CD4-positive, alpha-beta memory T cell (primary cell): ENCODE results near the gene MTUS2. TPM values are rescaled to one million over a fixed set of nuclear protein-coding genes. Genes with fewer than 3 reads are reported as not detected.

Source experiments
- CTCF ChIA-PET: fragments of 350-600 bp; sonication (Branson Sonifier 250); formaldehyde crosslinking; loops from one replicate; lab custom pipeline; 2021; ENCODE audit warnings: inconsistent platforms; ENCODE audit not compliant: partially characterized antibody; lab: Charles Lee
- POLR2A ChIA-PET: fragments of 350-600 bp; sonication (Branson Sonifier 250); formaldehyde crosslinking; loops from one replicate; lab custom pipeline; 2021; ENCODE audit not compliant: partially characterized antibody; lab: Charles Lee
- DNase-seq, 5 donors: peaks; one replicate each; pipeline versions ENCODE4 v3.0.0 to v3.0.0-alpha.2; 2020 to 2022; ENCODE audit warnings: mixed read lengths in 1 of 5
- H3K27ac ChIP-seq: one replicate; pipeline ENCODE4 v1.7.0; 2013; ENCODE audit warnings: low read depth, low read length
- H3K27me3 ChIP-seq: 2 replicates; pipeline ENCODE4 v1.7.0; 2013; ENCODE audit warnings: mild to moderate bottlenecking, low read length, moderate library complexity; ENCODE audit not compliant: insufficient read depth
- H3K36me3 ChIP-seq: 2 replicates; pipeline ENCODE4 v1.7.0; 2013; ENCODE audit warnings: mild to moderate bottlenecking, low read length, moderate library complexity; ENCODE audit not compliant: insufficient read depth
- H3K4me1 ChIP-seq: 2 replicates; pipeline ENCODE4 v1.7.0; 2013; ENCODE audit warnings: mild to moderate bottlenecking, low read length, moderate library complexity; ENCODE audit not compliant: insufficient read depth
- H3K4me3 ChIP-seq, 2 donors: one replicate each; pipeline ENCODE4 v1.7.0; 2013; ENCODE audit warnings: low read length in 2 of 2, mild to moderate bottlenecking in 1 of 2
- H3K9me3 ChIP-seq, 2 donors: one replicate each; pipeline ENCODE4 v1.7.0; 2013; ENCODE audit warnings: low read length in 2 of 2, control low read depth in 1 of 2; ENCODE audit not compliant: control insufficient read depth in 1 of 2
- H3K27ac Mint-ChIP-seq, 7 donors: one replicate each; pipeline ENCODE4 v1.8.0; 2020 to 2021; ENCODE audit warnings: mixed read lengths in 7 of 7, mild to moderate bottlenecking in 6 of 7, inconsistent platforms in 3 of 7, moderate library complexity in 3 of 7
- H3K27me3 Mint-ChIP-seq, 2 donors: one replicate each; pipeline ENCODE4 v1.8.0; 2020 to 2021; ENCODE audit warnings: mixed read lengths in 2 of 2
- H3K36me3 Mint-ChIP-seq, 2 donors: one replicate each; pipeline ENCODE4 v1.8.0; 2020 to 2021; ENCODE audit warnings: mixed read lengths in 2 of 2, inconsistent platforms in 1 of 2, mild to moderate bottlenecking in 1 of 2
- H3K4me1 Mint-ChIP-seq, 4 donors: one replicate each; pipeline ENCODE4 v1.8.0; 2020 to 2021; ENCODE audit warnings: mixed read lengths in 4 of 4, mild to moderate bottlenecking in 1 of 4
- H3K4me3 Mint-ChIP-seq, 8 donors: one replicate each; pipeline ENCODE4 v1.8.0; 2020 to 2021; ENCODE audit warnings: mixed read lengths in 8 of 8, mild to moderate bottlenecking in 7 of 8, moderate library complexity in 6 of 8, inconsistent platforms in 3 of 8
- H3K9me3 Mint-ChIP-seq, 8 donors: one replicate each; pipeline ENCODE4 v1.8.0; 2020 to 2021; ENCODE audit warnings: mixed read lengths in 8 of 8, mild to moderate bottlenecking in 5 of 8, inconsistent platforms in 3 of 8, moderate library complexity in 1 of 8
- intact Hi-C: fragments of 100-400 bp; cut with micrococcal nuclease; formaldehyde crosslinking; loops from one replicate; pipeline ENCODE4 v1.15.1; 2023
- polyA plus RNA-seq, 2 donors: library from polyadenylated mRNA; unstranded; fragments of 300-500 nt; fragmentation: Illumina TruSeq; gene quantifications; one replicate each; pipeline ENCODE4 v1.2.3, GENCODE V29; 2021
- total RNA-seq, 2 experiments: library from RNA; stranded (reverse); gene quantifications; one replicate each; pipeline ENCODE4 v1.2.3, GENCODE V29; 2021

The MTUS2 gene
- total and polyA plus RNA-seq, 4 experiments from 2014 or later: 0.12 to 1.1 (median 0.60) TPM

DNA sequence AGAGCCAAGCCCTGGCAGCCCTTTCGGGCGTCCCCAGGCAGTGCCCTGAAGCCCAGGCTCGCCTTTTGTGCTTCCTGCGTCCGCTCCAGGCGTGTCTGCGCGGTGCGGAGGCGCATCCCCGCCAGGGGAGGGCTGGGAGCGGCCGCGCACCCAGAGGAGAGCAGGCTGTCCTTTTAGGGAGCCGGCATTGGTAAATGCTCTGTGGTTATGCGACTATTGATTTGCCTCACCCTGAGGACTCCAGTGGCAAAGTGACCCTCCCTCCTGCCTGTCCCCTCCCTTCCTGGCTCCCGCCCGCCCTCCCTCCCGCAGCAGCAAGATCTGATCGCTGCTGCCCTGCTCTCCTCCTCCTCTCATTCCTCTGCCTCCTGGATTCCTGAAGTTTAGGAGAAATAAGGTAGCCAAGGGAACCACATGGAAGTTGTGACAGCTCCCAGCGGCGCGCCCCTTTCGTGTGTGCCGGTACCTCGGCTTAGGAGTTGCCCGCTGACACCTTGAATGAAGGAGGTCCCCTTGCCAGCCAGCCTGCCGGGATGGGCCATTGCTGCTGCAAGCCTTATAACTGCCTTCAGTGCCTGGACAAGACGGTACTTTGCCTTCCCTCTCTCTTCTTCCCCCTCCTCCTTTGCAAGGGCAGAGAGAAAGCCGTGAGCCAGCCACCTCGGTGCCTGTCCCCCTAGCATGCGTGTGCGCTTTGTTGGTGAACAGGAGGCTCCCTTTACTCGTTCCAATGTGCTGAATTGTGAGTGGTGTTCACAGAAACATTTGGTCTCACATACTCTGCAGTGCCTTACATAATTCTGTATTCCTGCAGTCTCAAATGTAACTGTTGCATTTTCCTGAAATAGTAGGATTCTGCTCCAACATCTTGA is 608.4 kb downstream of the MTUS2 start:
- peaks cover 28 to 31% of the 10 kb centered on the region in 2 donors for H3K27me3 Mint-ChIP-seq
- H3K27ac Mint-ChIP-seq: no peak overlapping the region
- H3K36me3 Mint-ChIP-seq: no peaks in the 10 kb centered on the region
- ChIA-PET POLR2A (no interaction called here), CTCF (no interaction called here)
- no peak for DNase-seq
- peaks cover 2 to 8% (median 4%) of the 10 kb centered on the region in 4 donors for H3K4me1 Mint-ChIP-seq
- no peaks in the 10 kb centered on the region for H3K9me3 ChIP-seq
- peak overlapping the region in 1 of 8 donors; percentile 45 for H3K4me3 Mint-ChIP-seq
- no peaks in the 10 kb centered on the region for H3K36me3 ChIP-seq
- H3K27ac ChIP-seq: no peak overlapping the region
- H3K4me1 ChIP-seq: no peaks in the 10 kb centered on the region
- peaks cover 0 to 2% (median 0%) of the 10 kb centered on the region in 8 donors for H3K9me3 Mint-ChIP-seq
- intact Hi-C loops: no loop called here
- peaks cover 14% of the 10 kb centered on the region for H3K27me3 ChIP-seq
- no peak overlapping the region for H3K4me3 ChIP-seq

DNA sequence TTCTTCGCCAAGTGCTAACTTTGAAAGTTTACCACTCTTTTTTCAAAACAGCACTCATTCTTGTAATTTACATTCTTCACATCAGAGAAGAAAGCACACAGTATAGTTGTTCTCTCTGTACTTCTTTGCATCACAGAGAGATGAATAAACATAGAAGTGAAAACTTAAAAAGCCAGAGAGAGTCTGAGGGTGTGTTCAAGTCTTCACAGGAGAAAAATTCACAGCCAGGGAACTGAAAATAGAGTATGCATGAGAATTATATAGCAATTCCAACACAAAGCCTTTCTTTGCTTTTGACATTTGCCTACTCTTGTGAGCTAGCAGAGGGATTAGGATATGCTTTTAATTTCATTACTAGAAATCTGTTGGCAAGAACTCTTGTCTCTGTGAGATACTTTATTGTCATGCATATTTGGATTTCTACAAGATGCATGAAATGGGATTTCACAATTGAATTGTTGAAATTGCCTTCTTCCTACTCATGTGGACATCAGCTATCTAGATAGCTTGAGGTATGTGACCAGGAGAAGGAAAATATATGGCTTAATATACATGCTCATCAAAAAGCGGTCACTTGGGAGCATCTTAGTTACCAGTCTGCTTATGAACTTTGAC is 609.3 kb downstream of the MTUS2 start:
- Histone ChIP-seq H3K9me3 (no peaks in the 10 kb centered on the region), H3K27ac (no peak overlapping the region), H3K27me3 (peaks cover 14% of the 10 kb centered on the region), H3K4me3 (no peak overlapping the region), H3K4me1 (no peaks in the 10 kb centered on the region), H3K36me3 (no peaks in the 10 kb centered on the region)
- Mint-ChIP-seq H3K27me3 (peaks cover 28 to 31% of the 10 kb centered on the region in 2 donors), H3K4me1 (peaks cover 2 to 8% (median 4%) of the 10 kb centered on the region in 4 donors), H3K27ac (no peak overlapping the region), H3K9me3 (peaks cover 0 to 2% (median 0%) of the 10 kb centered on the region in 8 donors), H3K4me3 (no peak overlapping the region), H3K36me3 (no peaks in the 10 kb centered on the region)
- no peak for DNase-seq
- intact Hi-C loops: no loop called here
- ChIA-PET POLR2A (no interaction called here), CTCF (no interaction called here)

- Mint-ChIP-seq H3K36me3 (no peaks in the 10 kb centered on the region), H3K27me3 (peaks cover 11 to 15% of the 10 kb centered on the region in 2 donors), H3K27ac (no peak overlapping the region), H3K4me1 (no peaks in the 10 kb centered on the region), H3K4me3 (no peak overlapping the region), H3K9me3 (peaks cover 0 to 2% (median 0%) of the 10 kb centered on the region in 8 donors)
- intact Hi-C loops: no loop called here
- no peak for DNase-seq
- Histone ChIP-seq H3K4me1 (no peaks in the 10 kb centered on the region), H3K9me3 (no peaks in the 10 kb centered on the region), H3K36me3 (no peaks in the 10 kb centered on the region), H3K27me3 (peaks cover 2% of the 10 kb centered on the region), H3K27ac (no peak overlapping the region), H3K4me3 (no peak overlapping the region)
- ChIA-PET POLR2A (no interaction called here), CTCF (no interaction called here)
These were observed 614.2 kb downstream of the MTUS2 start for GRCh38 chr13:29434217-29434945.

DNA sequence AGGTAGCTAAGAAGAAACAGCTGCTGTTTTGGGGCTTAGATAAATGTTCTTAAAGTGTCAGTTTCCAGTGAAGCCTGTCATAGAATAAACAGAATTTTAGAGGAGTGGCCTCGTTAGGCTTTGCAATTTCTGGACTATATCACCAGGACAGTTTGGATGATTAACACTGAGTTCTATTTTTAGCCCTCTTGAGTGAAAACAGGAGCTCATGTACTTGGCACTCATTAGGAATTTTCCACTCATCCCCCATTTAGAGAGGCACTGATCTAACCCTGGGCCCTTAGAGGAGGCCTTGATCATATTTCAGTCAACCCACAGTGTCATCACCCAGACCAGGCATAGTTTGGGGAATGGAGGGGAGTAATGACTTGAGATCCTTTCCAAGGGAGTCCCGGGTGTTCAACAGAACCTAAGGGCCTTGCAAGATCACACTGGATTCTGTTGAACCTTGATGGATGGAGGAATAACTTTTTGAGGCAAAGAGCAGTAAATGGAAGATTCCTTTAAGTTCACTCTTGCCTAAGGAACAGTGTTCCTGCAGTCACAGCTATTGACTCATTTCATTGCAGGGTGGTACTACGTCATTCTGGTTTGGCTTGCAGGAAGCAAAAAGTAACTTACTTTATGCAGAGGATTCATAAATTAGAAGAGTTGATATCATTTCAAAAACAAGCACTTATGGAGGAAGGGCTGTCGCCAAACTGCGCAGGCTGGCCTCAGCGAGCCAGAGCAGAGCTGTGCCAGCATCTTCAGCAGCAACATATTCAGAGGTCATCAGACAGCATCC is 615.2 kb downstream of the MTUS2 start:
- H3K4me3 ChIP-seq: no peak overlapping the region
- H3K27me3 ChIP-seq: no peaks in the 10 kb centered on the region
- CTCF ChIA-PET: no interaction called here
- Mint-ChIP-seq H3K36me3 (no peaks in the 10 kb centered on the region), H3K9me3 (peaks cover 0 to 2% (median 0%) of the 10 kb centered on the region in 8 donors), H3K27ac (no peak overlapping the region), H3K4me1 (no peaks in the 10 kb centered on the region), H3K27me3 (peaks cover 8 to 15% of the 10 kb centered on the region in 2 donors), H3K4me3 (no peak overlapping the region)
- no peak for DNase-seq
- no peaks in the 10 kb centered on the region for H3K9me3 ChIP-seq
- no peak overlapping the region for H3K27ac ChIP-seq
- intact Hi-C loops: no loop called here
- no peaks in the 10 kb centered on the region for H3K4me1 ChIP-seq
- POLR2A ChIA-PET: no interaction called here
- H3K36me3 ChIP-seq: no peaks in the 10 kb centered on the region

GRCh38 chr13:29436291-29436690 is 616.2 kb downstream of the MTUS2 start:
- H3K4me1 Mint-ChIP-seq: no peaks in the 10 kb centered on the region
- Histone ChIP-seq H3K4me3 (no peak overlapping the region), H3K27me3 (no peaks in the 10 kb centered on the region), H3K4me1 (no peaks in the 10 kb centered on the region), H3K9me3 (no peaks in the 10 kb centered on the region), H3K36me3 (no peaks in the 10 kb centered on the region), H3K27ac (no peak overlapping the region)
- ChIA-PET POLR2A (no interaction called here), CTCF (no interaction called here)
- no peak overlapping the region for H3K27ac Mint-ChIP-seq
- H3K9me3 Mint-ChIP-seq: peaks cover 0 to 2% (median 0%) of the 10 kb centered on the region in 8 donors
- intact Hi-C loops: no loop called here
- H3K36me3 Mint-ChIP-seq: no peaks in the 10 kb centered on the region
- DNase-seq: no peak
- H3K4me3 Mint-ChIP-seq: no peak overlapping the region
- peaks cover 8 to 13% of the 10 kb centered on the region in 2 donors for H3K27me3 Mint-ChIP-seq

DNA sequence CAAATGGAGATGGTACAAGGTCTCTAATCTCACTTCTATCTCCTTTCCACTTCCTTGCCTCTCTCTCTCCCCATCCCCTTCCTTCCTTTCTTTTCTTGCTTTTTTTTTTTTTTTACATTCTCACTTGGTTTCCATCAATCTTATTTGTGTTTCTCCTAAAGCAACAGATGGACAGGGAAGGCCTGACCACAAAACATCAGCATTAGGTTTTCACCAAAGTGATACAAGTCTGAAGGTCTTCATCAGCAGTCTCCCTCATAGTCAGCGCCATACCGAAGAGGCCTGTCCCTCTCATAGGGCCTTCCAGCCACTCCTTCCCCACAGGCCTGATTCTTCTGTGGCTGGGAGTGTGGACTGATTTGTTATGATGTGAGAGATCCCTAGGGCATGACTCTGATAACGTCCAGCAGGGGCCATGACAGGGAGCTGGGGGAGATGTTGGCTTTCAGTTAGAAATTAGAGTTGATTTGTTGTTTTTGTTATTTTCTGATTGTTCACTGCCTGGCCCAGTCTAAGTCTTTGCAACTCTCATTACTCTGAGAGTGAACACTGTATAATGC is 616.7 kb downstream of the MTUS2 start:
- H3K4me1 Mint-ChIP-seq: no peaks in the 10 kb centered on the region
- Histone ChIP-seq H3K27me3 (no peaks in the 10 kb centered on the region), H3K4me1 (no peaks in the 10 kb centered on the region), H3K27ac (no peak overlapping the region), H3K9me3 (no peaks in the 10 kb centered on the region), H3K36me3 (no peaks in the 10 kb centered on the region), H3K4me3 (no peak overlapping the region)
- H3K27me3 Mint-ChIP-seq: peaks cover 6 to 10% of the 10 kb centered on the region in 2 donors
- ChIA-PET CTCF (no interaction called here), POLR2A (no interaction called here)
- intact Hi-C loops: no loop called here
- no peak overlapping the region for H3K27ac Mint-ChIP-seq
- no peak for DNase-seq
- H3K9me3 Mint-ChIP-seq: peaks cover 0 to 2% (median 0%) of the 10 kb centered on the region in 8 donors
- no peak overlapping the region for H3K4me3 Mint-ChIP-seq
- H3K36me3 Mint-ChIP-seq: no peaks in the 10 kb centered on the region
